Endothelial cell of umbilical vein (primary cell): ENCODE results near the gene SCARF1.

Source experiments
- CTCF ChIP-seq, 2 donors: IDR thresholded peaks; 1 replicate in 1 of 2; 2 replicates in 1 of 2; pipeline ENCODE4 v1.5.1; 2011; ENCODE audit warnings: low read length in 2 of 2, mild to moderate bottlenecking in 2 of 2, moderate library complexity in 2 of 2, control low read depth in 1 of 2, inconsistent platforms in 1 of 2, low read depth in 1 of 2; ENCODE audit not compliant: insufficient read depth in 1 of 2; ENCODE audit errors: extremely low read depth in 1 of 2
- EZH2 ChIP-seq: IDR thresholded peaks from 2 replicates; pipeline ENCODE4 v1.6.1; 2012; ENCODE audit warnings: borderline replicate concordance, low read depth, mild to moderate bottlenecking, moderate library complexity, low read length, inconsistent platforms; ENCODE audit not compliant: severe bottlenecking
- FOS ChIP-seq: IDR thresholded peaks from 2 replicates; pipeline ENCODE4 v1.6.1; 2011; ENCODE audit warnings: mild to moderate bottlenecking, low read length, moderate library complexity, borderline replicate concordance; ENCODE audit not compliant: insufficient read depth
- JUN ChIP-seq: IDR thresholded peaks from 2 replicates; pipeline ENCODE4 v1.6.1; 2011; ENCODE audit warnings: borderline replicate concordance, low read depth; ENCODE audit not compliant: insufficient read length, insufficient read depth
- MAX ChIP-seq: IDR thresholded peaks from 2 replicates; pipeline ENCODE4 v1.6.1; 2011; ENCODE audit not compliant: insufficient read depth, insufficient read length
- MYC ChIP-seq: IDR thresholded peaks from one replicate; pipeline ENCODE4 v1.6.1; 2011; ENCODE audit warnings: mild to moderate bottlenecking, low read depth, low read length
- POLR2A ChIP-seq: IDR thresholded peaks from 2 replicates; pipeline ENCODE4 v1.6.1; 2012; ENCODE audit warnings: low read depth, mild to moderate bottlenecking, control low read depth, low read length
- POLR2AphosphoS5 ChIP-seq: IDR thresholded peaks from 2 replicates; pipeline ENCODE4 v1.6.1; 2012; ENCODE audit warnings: low read depth, mild to moderate bottlenecking, control low read depth, low read length, moderate library complexity; ENCODE audit not compliant: insufficient read depth

- no peak for TF ChIP-seq POLR2AphosphoS5
- TF ChIP-seq EZH2, result no peak
- no peak for TF ChIP-seq MAX
- TF ChIP-seq CTCF (IDR thresholded peaks at IDR 0.05; ENCODE audit: extremely low read depth in 1 of 2, insufficient read depth in 1 of 2, low read depth in 1 of 2, low read length in 2 of 2), result no peak
- no peak for TF ChIP-seq JUN
- TF ChIP-seq POLR2A, result no peak
- no peak for TF ChIP-seq FOS
- TF ChIP-seq MYC, result no peak
Measured at GRCh38 chr17:1634841-1635650, 10.5 kb downstream of the SCARF1 start.
